Peyer's patch (tissue), 4 donors: Measurements from ENCODE around the gene HPS6. TPM values are rescaled to one million over a fixed set of nuclear protein-coding genes. Genes with fewer than 3 reads are reported as not detected.

Experiments
- DNase-seq, 3 donors: peaks; one replicate each; pipeline ENCODE4 v3.0.0-alpha.2; 2017 to 2019
- H3K27ac ChIP-seq, 4 donors: fragments of 200-600 bp; sonication (generic); one replicate each; pipeline ENCODE4 v1.5.1; 2016 to 2019
- H3K27me3 ChIP-seq, 2 donors: fragments of 200-600 bp; sonication (generic); one replicate each; pipeline ENCODE4 v1.5.1; 2019
- H3K36me3 ChIP-seq, 3 donors: fragments of 200-600 bp; sonication (generic); one replicate each; pipeline ENCODE4 v1.5.1; 2016 to 2019
- H3K4me1 ChIP-seq, 4 donors: fragments of 200-600 bp; sonication (generic); one replicate each; pipeline ENCODE4 v1.5.1; 2016 to 2019
- H3K4me3 ChIP-seq, 4 donors: fragments of 200-600 bp; sonication (generic); 1 replicate in 3 of 4; 2 replicates in 1 of 4; pipeline ENCODE4 v1.5.1; 2016 to 2019; ENCODE audit warnings: mild to moderate bottlenecking in 1 of 4
- H3K9me3 ChIP-seq, 4 donors: fragments of 200-600 bp; sonication (generic); one replicate each; pipeline ENCODE4 v1.5.1; 2016 to 2019; ENCODE audit warnings: mild to moderate bottlenecking in 1 of 4
- POLR2A ChIP-seq, 2 donors: fragments of 450-650 bp; IDR thresholded peaks; one replicate each; pipeline ENCODE4 v1.5.1; 2017; ENCODE audit warnings: antibody characterized with exemption in 2 of 2, mild to moderate bottlenecking in 2 of 2, moderate library complexity in 2 of 2
- total RNA-seq, 4 donors: library from RNA; depleted of rRNA; stranded (reverse); fragments of >200 nt; gene quantifications; one replicate each; pipeline ENCODE4 v1.1.0, GENCODE V29; 2016
- TF ChIP-seq, protein P1 (sequence below), 6 experiments: fragments of 450-650 bp in 4 of 6; fragments of 200-600 bp in 2 of 6; sonication (generic) in 1 of 6; IDR thresholded peaks; one replicate each; pipeline ENCODE4 v1.5.1; 2017 to 2019; ENCODE audit warnings: antibody characterized with exemption in 6 of 6, mild to moderate bottlenecking in 3 of 6, moderate library complexity in 1 of 6

The HPS6 gene
- total RNA-seq, 4 donors from 2014 or later: 19.8 to 33.4 (median 24.8) TPM

DNA sequence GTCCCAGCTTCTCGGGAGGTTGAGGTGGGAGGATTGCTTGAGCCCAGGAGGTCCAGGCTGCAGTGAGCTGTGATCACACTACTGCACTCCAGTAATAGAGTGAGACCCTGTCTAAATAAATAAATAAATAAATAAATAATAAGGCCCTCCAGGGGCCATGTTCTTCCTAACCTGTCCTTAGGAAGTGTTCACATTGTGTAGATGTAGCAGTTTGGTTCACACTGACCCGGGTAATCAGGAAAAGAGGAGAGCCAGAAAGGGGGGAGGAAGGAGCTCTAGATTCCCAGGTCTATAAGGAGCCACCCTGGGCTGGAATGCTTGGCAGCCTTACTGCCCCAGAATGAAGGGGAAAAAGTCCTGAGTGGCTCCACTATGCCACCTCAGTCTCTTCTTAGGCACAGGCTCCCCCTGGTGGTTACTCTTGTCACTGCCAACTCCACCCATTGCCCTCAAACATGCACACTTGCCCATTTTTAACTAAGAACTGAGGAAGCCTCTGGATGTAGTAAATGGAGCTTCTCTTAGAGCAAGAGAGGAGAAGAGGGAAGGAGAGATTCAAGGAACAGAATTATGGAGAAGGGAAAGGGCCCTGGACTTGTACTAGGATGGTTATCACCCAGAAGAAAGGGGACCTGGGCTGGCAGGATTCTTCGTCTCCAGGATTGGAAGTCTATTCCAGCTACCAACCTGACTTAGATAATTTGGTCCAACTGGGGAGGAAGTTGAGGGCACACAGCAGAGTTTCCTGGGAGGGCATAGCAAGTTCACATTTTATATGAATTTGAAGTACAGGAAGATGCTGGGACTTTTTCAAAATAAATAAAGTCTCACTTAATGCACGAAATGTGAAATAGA is 7.8 kb downstream of the HPS6 start:
- peak; percentile 76 to 94 (median 89) for DNase-seq
- TF ChIP-seq POLR2A (IDR thresholded peaks at IDR 0.05): no peak
- TF ChIP-seq, protein P1, sequence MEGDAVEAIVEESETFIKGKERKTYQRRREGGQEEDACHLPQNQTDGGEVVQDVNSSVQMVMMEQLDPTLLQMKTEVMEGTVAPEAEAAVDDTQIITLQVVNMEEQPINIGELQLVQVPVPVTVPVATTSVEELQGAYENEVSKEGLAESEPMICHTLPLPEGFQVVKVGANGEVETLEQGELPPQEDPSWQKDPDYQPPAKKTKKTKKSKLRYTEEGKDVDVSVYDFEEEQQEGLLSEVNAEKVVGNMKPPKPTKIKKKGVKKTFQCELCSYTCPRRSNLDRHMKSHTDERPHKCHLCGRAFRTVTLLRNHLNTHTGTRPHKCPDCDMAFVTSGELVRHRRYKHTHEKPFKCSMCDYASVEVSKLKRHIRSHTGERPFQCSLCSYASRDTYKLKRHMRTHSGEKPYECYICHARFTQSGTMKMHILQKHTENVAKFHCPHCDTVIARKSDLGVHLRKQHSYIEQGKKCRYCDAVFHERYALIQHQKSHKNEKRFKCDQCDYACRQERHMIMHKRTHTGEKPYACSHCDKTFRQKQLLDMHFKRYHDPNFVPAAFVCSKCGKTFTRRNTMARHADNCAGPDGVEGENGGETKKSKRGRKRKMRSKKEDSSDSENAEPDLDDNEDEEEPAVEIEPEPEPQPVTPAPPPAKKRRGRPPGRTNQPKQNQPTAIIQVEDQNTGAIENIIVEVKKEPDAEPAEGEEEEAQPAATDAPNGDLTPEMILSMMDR (IDR thresholded peaks at IDR 0.05): peak; percentile 84 to 93 (median 90)
- Histone ChIP-seq H3K9me3 (no peaks in the 10 kb centered on the region), H3K27me3 (no peaks in the 10 kb centered on the region), H3K36me3 (no peaks in the 10 kb centered on the region), H3K27ac (no peak overlapping the region), H3K4me3 (no peak overlapping the region), H3K4me1 (peaks cover 0 to 9% (median 0%) of the 10 kb centered on the region in 4 donors)

DNA sequence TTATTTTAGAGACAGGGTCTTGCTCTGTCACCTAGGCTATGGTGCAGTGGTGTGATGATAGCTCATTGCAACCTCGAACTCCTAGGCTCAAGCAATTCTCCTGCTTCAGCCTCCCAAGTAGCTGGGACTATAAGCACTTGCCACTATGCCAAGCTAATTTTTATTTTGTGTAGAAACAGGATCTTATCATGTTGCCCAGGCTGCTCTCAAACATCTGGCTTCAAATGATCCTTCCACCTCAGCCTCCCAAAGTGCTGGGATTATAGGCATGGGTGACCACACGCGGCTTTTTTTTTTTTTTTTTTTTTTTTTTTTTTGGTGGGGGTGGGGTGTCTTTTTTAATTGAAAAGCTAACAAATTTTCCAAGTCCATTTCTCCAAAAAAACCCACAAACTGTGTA is 18.4 kb downstream of the HPS6 start:
- no peaks in the 10 kb centered on the region for H3K36me3 ChIP-seq
- H3K9me3 ChIP-seq: no peaks in the 10 kb centered on the region
- H3K27me3 ChIP-seq: no peaks in the 10 kb centered on the region
- DNase-seq: no peak
- no peak overlapping the region for H3K27ac ChIP-seq
- no peak overlapping the region for H3K4me3 ChIP-seq
- TF ChIP-seq, protein P1 (IDR thresholded peaks at IDR 0.05): no peak
- no peak for TF ChIP-seq POLR2A (IDR thresholded peaks at IDR 0.05)
- no peaks in the 10 kb centered on the region for H3K4me1 ChIP-seq

DNA sequence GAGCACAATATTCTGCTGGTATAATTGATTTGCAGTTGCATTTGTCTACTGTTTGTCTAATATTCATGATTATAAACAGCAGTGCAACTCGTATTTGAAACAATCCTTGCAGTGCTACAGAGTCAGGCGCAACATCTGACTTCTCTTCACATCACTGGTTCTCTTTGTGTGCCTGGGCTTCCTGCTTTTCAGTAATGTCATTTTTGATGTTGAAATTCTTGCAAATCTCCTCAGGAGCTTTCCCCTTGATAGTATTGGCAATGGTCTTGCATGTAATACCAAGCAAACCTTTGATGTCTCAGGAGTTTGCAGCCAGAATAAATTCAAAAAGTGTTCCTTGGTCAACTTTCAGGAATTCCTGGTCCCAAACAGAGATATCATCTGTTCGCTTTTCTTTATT is 20.2 kb downstream of the HPS6 start:
- no peak for TF ChIP-seq POLR2A (IDR thresholded peaks at IDR 0.05)
- TF ChIP-seq, protein P1 (IDR thresholded peaks at IDR 0.05): no peak
- Histone ChIP-seq H3K9me3 (no peaks in the 10 kb centered on the region), H3K4me3 (no peak overlapping the region), H3K27me3 (no peaks in the 10 kb centered on the region), H3K27ac (no peak overlapping the region), H3K36me3 (no peaks in the 10 kb centered on the region), H3K4me1 (no peaks in the 10 kb centered on the region)
- no peak for DNase-seq

DNA sequence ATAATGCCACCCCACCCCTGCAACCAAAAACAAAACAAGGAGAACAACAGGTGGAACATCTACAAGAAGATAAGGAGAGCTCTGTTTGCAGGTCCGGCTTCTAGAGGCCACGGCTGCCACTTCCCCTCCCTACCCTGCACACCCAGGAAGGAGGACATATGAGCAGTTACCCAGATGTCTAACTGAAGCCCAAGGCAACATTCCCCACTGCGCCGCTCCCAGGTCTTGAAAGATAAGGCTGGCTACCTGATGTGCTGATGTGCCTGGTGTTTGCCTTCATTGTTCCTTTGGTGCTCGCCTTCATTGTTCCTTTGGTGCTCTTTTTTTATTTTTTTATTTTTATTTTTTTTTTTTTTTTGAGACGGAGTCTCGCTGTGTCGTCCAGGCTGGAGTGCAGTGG is 21.0 kb downstream of the HPS6 start:
- no peaks in the 10 kb centered on the region for H3K27me3 ChIP-seq
- no peaks in the 10 kb centered on the region for H3K9me3 ChIP-seq
- no peaks in the 10 kb centered on the region for H3K4me1 ChIP-seq
- no peak overlapping the region for H3K27ac ChIP-seq
- DNase-seq: no peak
- H3K36me3 ChIP-seq: no peaks in the 10 kb centered on the region
- TF ChIP-seq POLR2A (IDR thresholded peaks at IDR 0.05): no peak
- TF ChIP-seq, protein P1 (IDR thresholded peaks at IDR 0.05): no peak
- no peak overlapping the region for H3K4me3 ChIP-seq

DNA sequence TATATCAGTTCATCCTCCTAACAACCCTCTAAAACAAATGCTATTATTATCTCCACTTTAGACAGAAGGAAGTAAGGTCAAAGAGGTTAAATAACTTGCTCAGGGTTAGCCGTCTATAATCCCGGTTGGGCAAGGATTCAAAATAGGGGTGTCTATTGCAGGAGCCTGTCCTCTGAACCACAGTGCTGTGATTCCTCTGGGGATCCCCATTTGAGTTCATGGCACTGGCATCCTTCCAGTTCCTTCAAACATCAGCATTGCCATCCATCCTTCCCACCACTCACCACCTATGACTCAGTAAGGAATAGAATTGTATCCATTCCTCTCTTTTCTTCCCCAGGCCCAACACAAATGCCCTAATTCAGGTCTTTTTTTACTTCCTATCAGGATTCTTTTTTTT is 25.6 kb downstream of the HPS6 start:
- H3K4me1 ChIP-seq: no peaks in the 10 kb centered on the region
- no peak overlapping the region for H3K27ac ChIP-seq
- no peak for DNase-seq
- no peak overlapping the region for H3K4me3 ChIP-seq
- no peaks in the 10 kb centered on the region for H3K27me3 ChIP-seq
- H3K36me3 ChIP-seq: no peaks in the 10 kb centered on the region
- TF ChIP-seq POLR2A (IDR thresholded peaks at IDR 0.05): no peak
- TF ChIP-seq, protein P1 (IDR thresholded peaks at IDR 0.05): no peak
- H3K9me3 ChIP-seq: no peaks in the 10 kb centered on the region
